Activated T-cell treated with anti-CD3 and anti-CD28 coated beads, Interleukin-2, amount 50 U/mL, for 4 hours (primary cell): ENCODE results near the gene CCN5. TPM values are rescaled to one million over a fixed set of nuclear protein-coding genes. Genes with fewer than 3 reads are reported as not detected.
"Not testable (repeated sequence)": the region's sequence is repeated elsewhere in the genome, so short reads cannot be mapped to it uniquely, and the experiment has no call there.

Experiments used
- ATAC-seq, 2 donors: fragments of 200-7000 bp; cut with Tn5 transposase; one replicate each; pipeline ENCODE4 v1.10.0; 2021
- DNase-seq: peaks from one replicate; pipeline ENCODE4 v3.0.0-alpha.2; 2020
- H3K27me3 Mint-ChIP-seq: one replicate; pipeline ENCODE4 v1.8.0; 2021; ENCODE audit warnings: low read depth, mixed read lengths
- H3K36me3 Mint-ChIP-seq: one replicate; pipeline ENCODE4 v1.8.0; 2022; ENCODE audit warnings: mixed read lengths; ENCODE audit not compliant: insufficient read depth
- H3K4me1 Mint-ChIP-seq: one replicate; pipeline ENCODE4 v1.8.0; 2021; ENCODE audit warnings: low read depth, mixed read lengths
- H3K4me3 Mint-ChIP-seq: one replicate; pipeline ENCODE4 v1.8.0; 2021; ENCODE audit warnings: mild to moderate bottlenecking, moderate library complexity, mixed read lengths
- H3K9me3 Mint-ChIP-seq: one replicate; pipeline ENCODE4 v1.8.0; 2021; ENCODE audit warnings: mixed read lengths
- total RNA-seq, 3 donors: library from RNA; stranded (reverse); gene quantifications; one replicate each; pipeline ENCODE4 v1.2.1, GENCODE V29; 2021

The CCN5 gene, protein sequence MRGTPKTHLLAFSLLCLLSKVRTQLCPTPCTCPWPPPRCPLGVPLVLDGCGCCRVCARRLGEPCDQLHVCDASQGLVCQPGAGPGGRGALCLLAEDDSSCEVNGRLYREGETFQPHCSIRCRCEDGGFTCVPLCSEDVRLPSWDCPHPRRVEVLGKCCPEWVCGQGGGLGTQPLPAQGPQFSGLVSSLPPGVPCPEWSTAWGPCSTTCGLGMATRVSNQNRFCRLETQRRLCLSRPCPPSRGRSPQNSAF
- total RNA-seq: under 1 TPM in 1 of 3 donors, not detected in 2; 0.15 TPM

GRCh38 chr20:44714701-44715498 lies at the start of gene CCN5:
Gene CCN5, plus strand, starts transcription at chr20:44715369. Its CDS starts 22 bp downstream, at chr20:44715391.
- Mint-ChIP-seq H3K4me1 (no peaks in the 10 kb centered on the region), H3K4me3 (no peak within 1 kb of the TSS), H3K9me3 (no peaks in the 10 kb centered on the region), H3K36me3 (no peaks in the 10 kb centered on the region), H3K27me3 (peaks cover 7% of the 10 kb centered on the region)
- no peak for ATAC-seq
- no peak for DNase-seq

GRCh38 chr20:44666066-44666465 lies 49.1 kb upstream of the CCN5 start:
- H3K36me3 Mint-ChIP-seq: peaks cover 4% of the 10 kb centered on the region
- no peaks in the 10 kb centered on the region for H3K27me3 Mint-ChIP-seq
- peaks cover 13% of the 10 kb centered on the region for H3K4me1 Mint-ChIP-seq
- DNase-seq: no peak
- no peak for ATAC-seq
- H3K4me3 Mint-ChIP-seq: no peak overlapping the region
- no peaks in the 10 kb centered on the region for H3K9me3 Mint-ChIP-seq

DNA sequence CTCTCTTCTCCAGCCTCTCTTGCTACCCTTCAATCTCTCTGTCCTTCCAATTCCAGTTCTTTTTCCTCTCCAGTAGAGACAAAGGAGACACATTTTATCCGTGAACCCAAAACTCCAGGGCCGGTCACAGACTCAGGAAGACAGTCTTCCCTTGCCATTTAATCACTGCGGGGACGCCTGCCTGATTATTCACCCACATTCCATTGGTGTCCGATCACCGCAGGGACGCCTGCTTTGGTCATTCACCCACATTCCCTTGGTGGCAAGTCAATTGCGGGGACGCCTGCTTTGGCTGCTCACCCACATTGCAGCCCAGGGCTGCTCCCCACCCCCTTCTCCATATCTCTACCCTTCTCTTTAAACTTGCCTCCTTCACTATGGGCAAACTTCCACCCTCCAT lies 44.3 kb upstream of the CCN5 start:
- not testable (repeated sequence) for H3K4me1 Mint-ChIP-seq, DNase-seq, H3K27me3 Mint-ChIP-seq, H3K9me3 Mint-ChIP-seq, H3K36me3 Mint-ChIP-seq, ATAC-seq
- H3K4me3 Mint-ChIP-seq: peak overlapping the region; percentile 80

- ATAC-seq: peak; percentile 80 to 89
- peak; percentile 64 for DNase-seq
- H3K36me3 Mint-ChIP-seq, H3K9me3 Mint-ChIP-seq, H3K4me1 Mint-ChIP-seq, H3K27me3 Mint-ChIP-seq: not testable (repeated sequence)
- H3K4me3 Mint-ChIP-seq: peak overlapping the region; percentile 80
These were observed 43.6 kb upstream of the CCN5 start for GRCh38 chr20:44671541-44671940.

DNA sequence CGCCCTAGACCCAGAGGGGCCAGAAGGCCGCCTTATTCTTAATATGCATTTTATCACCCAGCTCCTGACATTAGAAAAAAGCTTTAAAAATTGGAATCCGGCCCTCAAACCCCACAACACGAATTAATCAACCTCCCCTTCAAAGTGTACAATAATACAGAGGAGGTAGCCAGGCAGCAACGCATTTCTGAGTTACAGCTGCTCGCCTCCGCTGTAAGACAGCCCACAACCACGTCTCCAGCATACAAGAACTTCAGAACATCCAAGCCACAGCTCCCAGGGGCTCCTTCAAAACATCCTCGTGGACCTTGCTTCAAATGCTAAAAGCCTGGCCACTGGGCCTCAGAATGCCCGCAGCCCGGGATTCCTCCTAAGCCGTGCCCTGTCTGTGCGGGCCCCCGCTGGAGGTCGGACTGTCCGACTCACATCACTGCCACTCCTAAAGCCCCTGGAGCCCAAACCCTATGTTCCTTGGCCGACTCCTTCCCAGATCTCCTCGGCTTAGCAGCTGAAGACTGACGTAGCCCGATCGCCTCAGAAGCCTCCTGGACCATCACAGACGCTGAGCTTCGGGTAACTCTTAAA lies 42.8 kb upstream of the CCN5 start:
- H3K36me3 Mint-ChIP-seq, H3K27me3 Mint-ChIP-seq, H3K9me3 Mint-ChIP-seq, H3K4me1 Mint-ChIP-seq, ATAC-seq, DNase-seq: not testable (repeated sequence)
- peak overlapping the region; percentile 80 for H3K4me3 Mint-ChIP-seq

DNA sequence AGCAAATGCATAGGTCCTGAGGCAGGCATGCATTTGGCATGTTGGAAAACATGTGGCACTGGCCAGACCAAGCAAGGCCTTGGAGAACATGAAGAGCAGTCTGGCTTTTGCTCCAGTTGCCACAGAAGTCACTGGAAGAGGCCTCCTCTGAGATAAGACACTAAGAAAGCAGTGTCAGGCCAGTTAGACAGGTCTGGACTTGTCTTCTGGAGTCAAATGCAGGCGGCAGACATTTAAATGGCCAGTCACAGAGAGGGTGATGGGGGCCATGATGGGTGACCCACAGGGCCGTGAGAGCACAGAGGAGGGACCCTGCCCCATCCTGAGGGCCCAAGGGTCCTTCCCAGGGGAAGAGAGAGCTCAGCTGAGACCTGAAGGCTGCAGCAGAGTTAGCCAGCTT lies 36.9 kb upstream of the CCN5 start:
- Mint-ChIP-seq H3K4me3 (no peak overlapping the region), H3K36me3 (no peaks in the 10 kb centered on the region), H3K9me3 (no peaks in the 10 kb centered on the region), H3K27me3 (no peaks in the 10 kb centered on the region), H3K4me1 (no peaks in the 10 kb centered on the region)
- ATAC-seq: no peak
- DNase-seq: no peak

GRCh38 chr20:44678990-44679611 lies 36.1 kb upstream of the CCN5 start:
- ATAC-seq (no peak), DNase-seq (no peak)
- Mint-ChIP-seq H3K9me3 (no peaks in the 10 kb centered on the region), H3K36me3 (no peaks in the 10 kb centered on the region), H3K27me3 (no peaks in the 10 kb centered on the region), H3K4me1 (peaks cover under 1% of the 10 kb centered on the region), H3K4me3 (no peak overlapping the region)

- DNase-seq: no peak
- H3K4me1 Mint-ChIP-seq: peaks cover 7% of the 10 kb centered on the region
- peaks cover under 1% of the 10 kb centered on the region for H3K27me3 Mint-ChIP-seq
- ATAC-seq: no peak
- H3K4me3 Mint-ChIP-seq: no peak overlapping the region
- no peaks in the 10 kb centered on the region for H3K36me3 Mint-ChIP-seq
- no peaks in the 10 kb centered on the region for H3K9me3 Mint-ChIP-seq
These were observed 33.2 kb upstream of the CCN5 start for GRCh38 chr20:44681796-44682566.

GRCh38 chr20:44683263-44684046 lies 31.7 kb upstream of the CCN5 start:
- DNase-seq (peak; percentile 53), ATAC-seq (peak; percentile 67 to 80)
- H3K4me3 Mint-ChIP-seq: no peak overlapping the region
- H3K36me3 Mint-ChIP-seq: no peaks in the 10 kb centered on the region
- peaks cover 3% of the 10 kb centered on the region for H3K27me3 Mint-ChIP-seq
- no peaks in the 10 kb centered on the region for H3K9me3 Mint-ChIP-seq
- H3K4me1 Mint-ChIP-seq: peaks cover 7% of the 10 kb centered on the region

GRCh38 chr20:44684047-44684967 lies 30.9 kb upstream of the CCN5 start:
- Mint-ChIP-seq H3K4me3 (no peak overlapping the region), H3K36me3 (no peaks in the 10 kb centered on the region), H3K4me1 (peaks cover 7% of the 10 kb centered on the region), H3K27me3 (peaks cover 3% of the 10 kb centered on the region), H3K9me3 (no peaks in the 10 kb centered on the region)
- ATAC-seq (no peak), DNase-seq (no peak)

- ATAC-seq (no peak), DNase-seq (no peak)
- no peaks in the 10 kb centered on the region for H3K9me3 Mint-ChIP-seq
- no peaks in the 10 kb centered on the region for H3K36me3 Mint-ChIP-seq
- no peak overlapping the region for H3K4me3 Mint-ChIP-seq
- H3K4me1 Mint-ChIP-seq: peaks cover 7% of the 10 kb centered on the region
- H3K27me3 Mint-ChIP-seq: peaks cover 3% of the 10 kb centered on the region
These were observed 28.2 kb upstream of the CCN5 start for GRCh38 chr20:44686934-44687333.

- Mint-ChIP-seq H3K4me3 (no peak overlapping the region), H3K4me1 (peaks cover 7% of the 10 kb centered on the region), H3K27me3 (peaks cover 3% of the 10 kb centered on the region), H3K9me3 (no peaks in the 10 kb centered on the region), H3K36me3 (no peaks in the 10 kb centered on the region)
- no peak for DNase-seq
- ATAC-seq: no peak
These were observed 27.0 kb upstream of the CCN5 start for GRCh38 chr20:44688053-44688625.
